HepG2 (cell line): ENCODE results near the gene SCG2. TPM values are rescaled to one million over a fixed set of nuclear protein-coding genes. Genes with fewer than 3 reads are reported as not detected.

ENCODE experiments used
- ARHGAP35 ChIP-seq: sonication (generic); formaldehyde crosslinking; IDR thresholded peaks from 2 replicates; pipeline ENCODE4 v1.9.0; 2022; ENCODE audit warnings: mild to moderate bottlenecking, inconsistent platforms, moderate library complexity, missing genetic modification reagents, borderline replicate concordance
- FOSL2 ChIP-seq: sonication (generic); formaldehyde crosslinking; IDR thresholded peaks from 2 replicates; pipeline ENCODE4 v1.4.0; 2020; ENCODE audit warnings: missing genetic modification reagents
- HCFC1 ChIP-seq: fragments of 150-350 bp; IDR thresholded peaks from 2 replicates; pipeline ENCODE4 v1.6.1; 2014; ENCODE audit warnings: low read depth, low read length
- NFATC3 ChIP-seq: sonication (generic); formaldehyde crosslinking; IDR thresholded peaks from 2 replicates; pipeline ENCODE4 v1.5.1; 2020; ENCODE audit warnings: mild to moderate bottlenecking, missing genetic modification reagents
- POLR2G ChIP-seq: fragments of 200-400 bp; formaldehyde crosslinking; IDR thresholded peaks from 2 replicates; pipeline ENCODE4 v1.6.1; 2018; ENCODE audit warnings: mild to moderate bottlenecking, low read depth, low read length, moderate library complexity
- TRIM24 ChIP-seq: sonication (generic); formaldehyde crosslinking; IDR thresholded peaks from 2 replicates; pipeline ENCODE4 v1.8.0; 2022; ENCODE audit warnings: mild to moderate bottlenecking, missing genetic modification reagents
- ZNF224 ChIP-seq: sonication (generic); formaldehyde crosslinking; IDR thresholded peaks from 2 replicates; pipeline ENCODE4 v1.5.0; 2020; ENCODE audit warnings: mild to moderate bottlenecking, missing genetic modification reagents
- ZNF235 ChIP-seq: sonication (generic); formaldehyde crosslinking; IDR thresholded peaks from 2 replicates; pipeline ENCODE4 v1.8.1; 2023; ENCODE audit warnings: mild to moderate bottlenecking, missing genetic modification reagents, borderline replicate concordance
- ZNF274 ChIP-seq: sonication (generic); formaldehyde crosslinking; IDR thresholded peaks from 2 replicates; pipeline ENCODE4 v1.5.1; 2020; ENCODE audit warnings: mild to moderate bottlenecking, missing genetic modification reagents
- ZNF562 ChIP-seq: sonication (generic); formaldehyde crosslinking; IDR thresholded peaks from 2 replicates; pipeline ENCODE4 v1.8.0; 2022; ENCODE audit warnings: missing genetic modification reagents, borderline replicate concordance
- ZNF660 ChIP-seq: sonication (generic); formaldehyde crosslinking; IDR thresholded peaks from 2 replicates; pipeline ENCODE4 v1.5.1; 2020; ENCODE audit warnings: mild to moderate bottlenecking, low read depth, missing genetic modification reagents, borderline replicate concordance
- ZNF678 ChIP-seq: sonication (generic); formaldehyde crosslinking; IDR thresholded peaks from 2 replicates; pipeline ENCODE4 v1.4.0; 2020; ENCODE audit warnings: mild to moderate bottlenecking, missing genetic modification reagents
- ZNF83 ChIP-seq: sonication (generic); formaldehyde crosslinking; IDR thresholded peaks from 2 replicates; pipeline ENCODE4 v1.4.0; 2020; ENCODE audit warnings: missing genetic modification reagents, mild to moderate bottlenecking, borderline replicate concordance
- ZNF841 ChIP-seq: sonication (generic); formaldehyde crosslinking; IDR thresholded peaks from 2 replicates; pipeline ENCODE4 v1.8.1; 2023; ENCODE audit warnings: missing genetic modification reagents, borderline replicate concordance
- polyA plus RNA-seq, 8 experiments: library from polyadenylated mRNA; depleted of rRNA in 3 of 8; stranded (reverse) in 7 of 8; unstranded in 1 of 8; fragments of >200 nt; fragmentation: Illumina TruSeq in 4 of 8; extraction: Trizol in 4 of 8; gene quantifications; 2 replicates each; pipeline versions ENCODE4 v1.2.1 to v1.2.3, GENCODE V29; 2011 to 2016; ENCODE audit warnings: low read depth in 4 of 8, missing spikeins in 1 of 8, mixed read lengths in 1 of 8; ENCODE audit not compliant: insufficient read depth in 1 of 8
- total RNA-seq, 5 experiments: library from RNA; depleted of rRNA; stranded (reverse); fragments of >200 nt; fragmentation: Illumina TruSeq; extraction: Trizol; gene quantifications; 2 replicates each; pipeline ENCODE4 v1.2.3, GENCODE V29; 2016; ENCODE audit warnings: low read depth in 1 of 5
- TF ChIP-seq, protein P1 (sequence below): sonication (generic); formaldehyde crosslinking; IDR thresholded peaks from 2 replicates; pipeline ENCODE4 v1.4.0; 2020; ENCODE audit warnings: missing genetic modification reagents
- TF ChIP-seq, protein P2 (sequence below): sonication (generic); formaldehyde crosslinking; IDR thresholded peaks from 2 replicates; pipeline ENCODE4 v1.4.0; 2020; ENCODE audit warnings: missing genetic modification reagents, borderline replicate concordance
- TF ChIP-seq, protein P3 (sequence below): sonication (generic); formaldehyde crosslinking; IDR thresholded peaks from 2 replicates; pipeline ENCODE4 v1.4.0; 2020; ENCODE audit warnings: missing genetic modification reagents

Gene SCG2
- total and polyA plus RNA-seq, 2 of the 13 experiments (the other 11 are each of a cell fraction or from before 2014, with no cell fraction given) = not detected

DNA sequence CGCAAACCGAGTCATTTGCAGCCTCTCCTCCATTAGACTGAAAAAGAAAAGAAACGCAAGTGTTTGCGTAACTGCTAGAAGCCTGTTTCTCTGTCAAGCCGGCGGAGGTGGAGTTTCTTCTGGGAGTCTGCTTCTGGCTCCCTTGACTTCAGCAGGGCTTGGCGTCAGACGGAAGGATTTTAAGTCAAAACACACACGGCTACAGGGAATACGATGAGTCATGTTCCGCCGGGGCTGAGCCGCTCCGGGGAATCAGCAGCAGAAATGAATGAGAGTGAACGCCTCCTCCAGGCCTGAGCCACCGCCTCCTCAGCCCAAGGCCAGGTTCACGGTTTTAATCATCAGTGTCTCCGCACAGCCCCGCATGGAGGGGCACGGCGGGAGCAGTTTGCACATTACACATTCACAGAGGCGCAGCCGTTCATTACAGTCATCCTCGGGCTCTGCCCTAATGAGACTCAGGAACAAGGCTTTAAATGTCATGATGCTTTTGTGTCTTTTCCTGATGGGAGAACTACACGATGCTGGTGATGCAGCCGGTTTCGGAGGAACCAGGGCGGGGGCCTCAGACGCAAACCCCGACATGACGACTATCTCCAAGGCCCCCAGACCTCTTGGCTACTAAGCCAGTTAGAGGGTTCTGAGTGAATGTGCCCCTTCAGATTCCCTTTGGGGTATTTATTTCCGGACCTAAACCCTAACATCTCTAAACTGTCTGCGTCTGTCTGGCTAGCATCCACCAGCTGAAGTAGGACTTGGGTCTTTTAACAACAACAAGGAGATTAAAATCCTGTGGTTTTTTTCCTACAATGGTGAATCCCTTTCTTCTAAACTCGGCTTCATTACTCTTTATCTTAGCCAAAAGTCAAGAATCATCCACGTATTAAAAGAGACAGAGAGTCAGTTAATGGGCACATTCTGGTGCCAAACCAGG is 11.1 kb upstream of the SCG2 start (continued):
- TF ChIP-seq ZNF224 (CRISPR knock-in tag) (no peak), ZNF562 (CRISPR knock-in tag) (no peak), ZNF660 (CRISPR knock-in tag) (no peak), NFATC3 (no peak), ZNF235 (CRISPR knock-in tag) (no peak), ARHGAP35 (no peak), FOSL2 (CRISPR knock-in tag) (peak; percentile 88), HCFC1 (no peak), ZNF83 (CRISPR knock-in tag) (no peak), TRIM24 (CRISPR knock-in tag) (no peak), ZNF841 (CRISPR knock-in tag) (no peak), ZNF678 (no peak), ZNF274 (CRISPR knock-in tag) (no peak), POLR2G (no peak)
- TF ChIP-seq, protein P1, sequence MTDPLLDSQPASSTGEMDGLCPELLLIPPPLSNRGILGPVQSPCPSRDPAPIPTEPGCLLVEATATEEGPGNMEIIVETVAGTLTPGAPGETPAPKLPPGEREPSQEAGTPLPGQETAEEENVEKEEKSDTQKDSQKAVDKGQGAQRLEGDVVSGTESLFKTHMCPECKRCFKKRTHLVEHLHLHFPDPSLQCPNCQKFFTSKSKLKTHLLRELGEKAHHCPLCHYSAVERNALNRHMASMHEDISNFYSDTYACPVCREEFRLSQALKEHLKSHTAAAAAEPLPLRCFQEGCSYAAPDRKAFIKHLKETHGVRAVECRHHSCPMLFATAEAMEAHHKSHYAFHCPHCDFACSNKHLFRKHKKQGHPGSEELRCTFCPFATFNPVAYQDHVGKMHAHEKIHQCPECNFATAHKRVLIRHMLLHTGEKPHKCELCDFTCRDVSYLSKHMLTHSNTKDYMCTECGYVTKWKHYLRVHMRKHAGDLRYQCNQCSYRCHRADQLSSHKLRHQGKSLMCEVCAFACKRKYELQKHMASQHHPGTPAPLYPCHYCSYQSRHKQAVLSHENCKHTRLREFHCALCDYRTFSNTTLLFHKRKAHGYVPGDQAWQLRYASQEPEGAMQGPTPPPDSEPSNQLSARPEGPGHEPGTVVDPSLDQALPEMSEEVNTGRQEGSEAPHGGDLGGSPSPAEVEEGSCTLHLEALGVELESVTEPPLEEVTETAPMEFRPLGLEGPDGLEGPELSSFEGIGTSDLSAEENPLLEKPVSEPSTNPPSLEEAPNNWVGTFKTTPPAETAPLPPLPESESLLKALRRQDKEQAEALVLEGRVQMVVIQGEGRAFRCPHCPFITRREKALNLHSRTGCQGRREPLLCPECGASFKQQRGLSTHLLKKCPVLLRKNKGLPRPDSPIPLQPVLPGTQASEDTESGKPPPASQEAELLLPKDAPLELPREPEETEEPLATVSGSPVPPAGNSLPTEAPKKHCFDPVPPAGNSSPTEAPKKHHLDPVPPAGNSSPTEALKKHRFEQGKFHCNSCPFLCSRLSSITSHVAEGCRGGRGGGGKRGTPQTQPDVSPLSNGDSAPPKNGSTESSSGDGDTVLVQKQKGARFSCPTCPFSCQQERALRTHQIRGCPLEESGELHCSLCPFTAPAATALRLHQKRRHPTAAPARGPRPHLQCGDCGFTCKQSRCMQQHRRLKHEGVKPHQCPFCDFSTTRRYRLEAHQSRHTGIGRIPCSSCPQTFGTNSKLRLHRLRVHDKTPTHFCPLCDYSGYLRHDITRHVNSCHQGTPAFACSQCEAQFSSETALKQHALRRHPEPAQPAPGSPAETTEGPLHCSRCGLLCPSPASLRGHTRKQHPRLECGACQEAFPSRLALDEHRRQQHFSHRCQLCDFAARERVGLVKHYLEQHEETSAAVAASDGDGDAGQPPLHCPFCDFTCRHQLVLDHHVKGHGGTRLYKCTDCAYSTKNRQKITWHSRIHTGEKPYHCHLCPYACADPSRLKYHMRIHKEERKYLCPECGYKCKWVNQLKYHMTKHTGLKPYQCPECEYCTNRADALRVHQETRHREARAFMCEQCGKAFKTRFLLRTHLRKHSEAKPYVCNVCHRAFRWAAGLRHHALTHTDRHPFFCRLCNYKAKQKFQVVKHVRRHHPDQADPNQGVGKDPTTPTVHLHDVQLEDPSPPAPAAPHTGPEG (CRISPR knock-in tag) = no peak
- TF ChIP-seq, protein P2, sequence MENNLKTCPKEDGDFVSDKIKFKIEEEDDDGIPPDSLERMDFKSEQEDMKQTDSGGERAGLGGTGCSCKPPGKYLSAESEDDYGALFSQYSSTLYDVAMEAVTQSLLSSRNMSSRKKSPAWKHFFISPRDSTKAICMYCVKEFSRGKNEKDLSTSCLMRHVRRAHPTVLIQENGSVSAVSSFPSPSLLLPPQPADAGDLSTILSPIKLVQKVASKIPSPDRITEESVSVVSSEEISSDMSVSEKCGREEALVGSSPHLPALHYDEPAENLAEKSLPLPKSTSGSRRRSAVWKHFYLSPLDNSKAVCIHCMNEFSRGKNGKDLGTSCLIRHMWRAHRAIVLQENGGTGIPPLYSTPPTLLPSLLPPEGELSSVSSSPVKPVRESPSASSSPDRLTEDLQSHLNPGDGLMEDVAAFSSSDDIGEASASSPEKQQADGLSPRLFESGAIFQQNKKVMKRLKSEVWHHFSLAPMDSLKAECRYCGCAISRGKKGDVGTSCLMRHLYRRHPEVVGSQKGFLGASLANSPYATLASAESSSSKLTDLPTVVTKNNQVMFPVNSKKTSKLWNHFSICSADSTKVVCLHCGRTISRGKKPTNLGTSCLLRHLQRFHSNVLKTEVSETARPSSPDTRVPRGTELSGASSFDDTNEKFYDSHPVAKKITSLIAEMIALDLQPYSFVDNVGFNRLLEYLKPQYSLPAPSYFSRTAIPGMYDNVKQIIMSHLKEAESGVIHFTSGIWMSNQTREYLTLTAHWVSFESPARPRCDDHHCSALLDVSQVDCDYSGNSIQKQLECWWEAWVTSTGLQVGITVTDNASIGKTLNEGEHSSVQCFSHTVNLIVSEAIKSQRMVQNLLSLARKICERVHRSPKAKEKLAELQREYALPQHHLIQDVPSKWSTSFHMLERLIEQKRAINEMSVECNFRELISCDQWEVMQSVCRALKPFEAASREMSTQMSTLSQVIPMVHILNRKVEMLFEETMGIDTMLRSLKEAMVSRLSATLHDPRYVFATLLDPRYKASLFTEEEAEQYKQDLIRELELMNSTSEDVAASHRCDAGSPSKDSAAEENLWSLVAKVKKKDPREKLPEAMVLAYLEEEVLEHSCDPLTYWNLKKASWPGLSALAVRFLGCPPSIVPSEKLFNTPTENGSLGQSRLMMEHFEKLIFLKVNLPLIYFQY (CRISPR knock-in tag) = no peak
- TF ChIP-seq, protein P3, sequence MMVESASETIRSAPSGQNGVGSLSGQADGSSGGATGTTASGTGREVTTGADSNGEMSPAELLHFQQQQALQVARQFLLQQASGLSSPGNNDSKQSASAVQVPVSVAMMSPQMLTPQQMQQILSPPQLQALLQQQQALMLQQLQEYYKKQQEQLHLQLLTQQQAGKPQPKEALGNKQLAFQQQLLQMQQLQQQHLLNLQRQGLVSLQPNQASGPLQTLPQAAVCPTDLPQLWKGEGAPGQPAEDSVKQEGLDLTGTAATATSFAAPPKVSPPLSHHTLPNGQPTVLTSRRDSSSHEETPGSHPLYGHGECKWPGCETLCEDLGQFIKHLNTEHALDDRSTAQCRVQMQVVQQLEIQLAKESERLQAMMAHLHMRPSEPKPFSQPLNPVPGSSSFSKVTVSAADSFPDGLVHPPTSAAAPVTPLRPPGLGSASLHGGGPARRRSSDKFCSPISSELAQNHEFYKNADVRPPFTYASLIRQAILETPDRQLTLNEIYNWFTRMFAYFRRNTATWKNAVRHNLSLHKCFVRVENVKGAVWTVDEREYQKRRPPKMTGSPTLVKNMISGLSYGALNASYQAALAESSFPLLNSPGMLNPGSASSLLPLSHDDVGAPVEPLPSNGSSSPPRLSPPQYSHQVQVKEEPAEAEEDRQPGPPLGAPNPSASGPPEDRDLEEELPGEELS (CRISPR knock-in tag) = no peak
